Mesenchymal stem cell (in vitro differentiated cells and primary cell): ENCODE measurements around the gene ANAPC5.
"Not testable (repeated sequence)": the region's sequence is repeated elsewhere in the genome, so short reads cannot be mapped to it uniquely, and the experiment has no call there.

Source experiments
- DNase-seq: peaks from one replicate; pipeline ENCODE4 v3.0.0-alpha.2; 2013
- H2AFZ ChIP-seq: one replicate; pipeline ENCODE4 v1.6.1; 2013; ENCODE audit warnings: low read depth, mild to moderate bottlenecking, control low read depth, inconsistent platforms, low read length, moderate library complexity
- H2AK5ac ChIP-seq: 2 replicates; pipeline ENCODE4 v1.6.1; 2013; ENCODE audit warnings: low read length, moderate library complexity, mild to moderate bottlenecking, inconsistent platforms; ENCODE audit not compliant: severe bottlenecking
- H2BK120ac ChIP-seq: one replicate; pipeline ENCODE4 v1.6.1; 2013; ENCODE audit warnings: low read depth, mild to moderate bottlenecking, inconsistent platforms, low read length, moderate library complexity
- H2BK12ac ChIP-seq, 2 experiments: one replicate each; pipeline ENCODE4 v1.6.1; 2013; ENCODE audit warnings: inconsistent platforms in 2 of 2, low read length in 2 of 2, mild to moderate bottlenecking in 2 of 2, moderate library complexity in 2 of 2, control low read depth in 1 of 2
- H2BK15ac ChIP-seq: one replicate; pipeline ENCODE4 v1.6.1; 2013; ENCODE audit warnings: mild to moderate bottlenecking, low read depth, inconsistent platforms; ENCODE audit not compliant: poor library complexity, severe bottlenecking
- H2BK5ac ChIP-seq: 2 replicates; pipeline ENCODE4 v1.6.1; 2013; ENCODE audit warnings: low read depth, mild to moderate bottlenecking, low read length, control low read depth, inconsistent platforms; ENCODE audit not compliant: poor library complexity, severe bottlenecking
- H3K14ac ChIP-seq, 2 experiments: one replicate each; pipeline ENCODE4 v1.6.1; 2013; ENCODE audit warnings: inconsistent platforms in 2 of 2, low read length in 2 of 2, control low read depth in 1 of 2, mild to moderate bottlenecking in 1 of 2, moderate library complexity in 1 of 2
- H3K18ac ChIP-seq, 2 experiments: one replicate each; pipeline ENCODE4 v1.6.1; 2013; ENCODE audit warnings: inconsistent platforms in 2 of 2, low read length in 2 of 2, control low read depth in 1 of 2, low read depth in 1 of 2, mild to moderate bottlenecking in 1 of 2
- H3K23ac ChIP-seq, 2 experiments: one replicate each; pipeline ENCODE4 v1.6.1; 2013; ENCODE audit warnings: inconsistent platforms in 2 of 2, low read length in 2 of 2, mild to moderate bottlenecking in 2 of 2, moderate library complexity in 2 of 2, control low read depth in 1 of 2
- H3K27ac ChIP-seq: 2 replicates; pipeline ENCODE4 v1.5.1; 2013; ENCODE audit warnings: mild to moderate bottlenecking, moderate library complexity, low read length, control low read depth, inconsistent platforms; ENCODE audit not compliant: poor library complexity, severe bottlenecking
- H3K27me3 ChIP-seq, 2 experiments: 2 replicates each; pipeline versions ENCODE4 v1.6.1 to v1.7.0; 2013; ENCODE audit warnings: low read length in 2 of 2, mild to moderate bottlenecking in 2 of 2, moderate library complexity in 2 of 2, control low read depth in 1 of 2, inconsistent platforms in 1 of 2; ENCODE audit not compliant: control insufficient read depth in 1 of 2, insufficient read depth in 1 of 2
- H3K36me3 ChIP-seq, 2 experiments: 2 replicates each; pipeline versions ENCODE4 v1.6.1 to v1.7.0; 2013; ENCODE audit warnings: low read length in 2 of 2, control low read depth in 1 of 2, inconsistent platforms in 1 of 2, low read depth in 1 of 2, mild to moderate bottlenecking in 1 of 2; ENCODE audit not compliant: insufficient read depth in 2 of 2, control insufficient read depth in 1 of 2
- H3K4ac ChIP-seq, 2 experiments: one replicate each; pipeline ENCODE4 v1.6.1; 2013; ENCODE audit warnings: inconsistent platforms in 2 of 2, low read length in 2 of 2, mild to moderate bottlenecking in 2 of 2, moderate library complexity in 2 of 2, control low read depth in 1 of 2, low read depth in 1 of 2
- H3K4me1 ChIP-seq: 2 replicates; pipeline ENCODE4 v1.6.1; 2013; ENCODE audit warnings: low read depth, low read length, control low read depth; ENCODE audit not compliant: control insufficient read depth, insufficient read depth
- H3K4me2 ChIP-seq: 2 replicates; pipeline ENCODE4 v1.6.1; 2013; ENCODE audit warnings: low read length, mild to moderate bottlenecking, inconsistent platforms; ENCODE audit not compliant: poor library complexity, severe bottlenecking
- H3K4me3 ChIP-seq, 2 experiments: 2 replicates each; pipeline versions ENCODE4 v1.5.1 to v1.7.0; 2013; ENCODE audit warnings: low read length in 2 of 2, mild to moderate bottlenecking in 2 of 2, control low read depth in 1 of 2, low read depth in 1 of 2; ENCODE audit not compliant: insufficient read depth in 1 of 2
- H3K79me1 ChIP-seq: replicated peaks from 2 replicates; pipeline ENCODE4 v1.6.1; 2013; ENCODE audit warnings: mild to moderate bottlenecking, control low read depth, low read length, inconsistent platforms; ENCODE audit not compliant: poor library complexity, severe bottlenecking
- H3K9ac ChIP-seq: 2 replicates; pipeline ENCODE4 v1.7.0; 2013; ENCODE audit warnings: mild to moderate bottlenecking, low read length, moderate library complexity
- H3K9me3 ChIP-seq: 2 replicates; pipeline ENCODE4 v1.7.0; 2013; ENCODE audit warnings: mild to moderate bottlenecking, low read length; ENCODE audit not compliant: control insufficient read depth
- H4K8ac ChIP-seq: one replicate; pipeline ENCODE4 v1.6.1; 2013; ENCODE audit warnings: inconsistent platforms, mild to moderate bottlenecking, low read length, moderate library complexity
- H4K91ac ChIP-seq: one replicate; pipeline ENCODE4 v1.6.1; 2013; ENCODE audit warnings: mild to moderate bottlenecking, low read length, inconsistent platforms
- WGBS: methylation state at CpG from one replicate; pipeline ENCODE4 v1.1.7; 2013; ENCODE audit warnings: mixed read lengths; 5-methylcytosine and 5-hydroxymethylcytosine counted together

ANAPC5 gene

GRCh38 chr12:121283388-121283787, 68.8 kb downstream of the ANAPC5 start:
- H3K79me1 ChIP-seq, result peaks cover 24% of the 10 kb centered on the region
- no peak overlapping the region for H2BK5ac ChIP-seq
- 88% methylated on average over 5 of the region's 5 CpGs for WGBS
- H3K4me3 ChIP-seq, result no peak overlapping the region
- no peak overlapping the region for H2BK120ac ChIP-seq
- H3K27me3 ChIP-seq, result no peaks in the 10 kb centered on the region
- H3K18ac ChIP-seq, result no peak overlapping the region
- no peak overlapping the region for H3K27ac ChIP-seq
- peaks cover 0 to 19% of the 10 kb centered on the region in 2 experiments for H3K36me3 ChIP-seq
- H3K9ac ChIP-seq, result no peak overlapping the region
- DNase-seq, result no peak
- no peak overlapping the region for H3K4ac ChIP-seq
- no peak overlapping the region for H3K4me2 ChIP-seq
- H2AK5ac ChIP-seq, result no peak overlapping the region
- H3K23ac ChIP-seq, result no peak overlapping the region
- no peak overlapping the region for H4K8ac ChIP-seq
- H3K9me3 ChIP-seq, result no peaks in the 10 kb centered on the region
- no peak overlapping the region for H2BK15ac ChIP-seq
- H2BK12ac ChIP-seq, result no peak overlapping the region
- H4K91ac ChIP-seq, result no peak overlapping the region
- no peak overlapping the region for H2AFZ ChIP-seq
- H3K14ac ChIP-seq, result no peak overlapping the region
- peaks cover 11% of the 10 kb centered on the region for H3K4me1 ChIP-seq

DNA sequence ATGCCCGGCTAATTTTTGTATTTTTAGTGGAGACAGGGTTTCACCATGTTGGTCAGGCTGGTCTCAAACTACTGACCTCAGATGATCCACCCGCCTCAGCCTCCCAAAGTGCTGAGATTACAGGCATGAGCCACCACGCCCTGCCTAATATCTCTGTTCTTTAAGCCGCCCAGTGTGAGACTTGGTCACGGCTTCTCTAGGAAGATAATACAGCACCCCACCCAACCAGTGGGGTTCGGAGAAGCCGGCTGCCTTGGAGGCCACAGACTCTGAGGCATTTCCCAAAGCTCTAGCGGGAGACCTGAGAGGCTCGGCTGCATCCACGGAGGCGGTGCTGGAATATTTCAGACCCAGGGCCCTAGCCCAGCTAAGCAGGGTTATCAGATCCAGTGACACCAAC, 69.3 kb downstream of the ANAPC5 start:
- not testable (repeated sequence) for H3K4ac ChIP-seq

DNA sequence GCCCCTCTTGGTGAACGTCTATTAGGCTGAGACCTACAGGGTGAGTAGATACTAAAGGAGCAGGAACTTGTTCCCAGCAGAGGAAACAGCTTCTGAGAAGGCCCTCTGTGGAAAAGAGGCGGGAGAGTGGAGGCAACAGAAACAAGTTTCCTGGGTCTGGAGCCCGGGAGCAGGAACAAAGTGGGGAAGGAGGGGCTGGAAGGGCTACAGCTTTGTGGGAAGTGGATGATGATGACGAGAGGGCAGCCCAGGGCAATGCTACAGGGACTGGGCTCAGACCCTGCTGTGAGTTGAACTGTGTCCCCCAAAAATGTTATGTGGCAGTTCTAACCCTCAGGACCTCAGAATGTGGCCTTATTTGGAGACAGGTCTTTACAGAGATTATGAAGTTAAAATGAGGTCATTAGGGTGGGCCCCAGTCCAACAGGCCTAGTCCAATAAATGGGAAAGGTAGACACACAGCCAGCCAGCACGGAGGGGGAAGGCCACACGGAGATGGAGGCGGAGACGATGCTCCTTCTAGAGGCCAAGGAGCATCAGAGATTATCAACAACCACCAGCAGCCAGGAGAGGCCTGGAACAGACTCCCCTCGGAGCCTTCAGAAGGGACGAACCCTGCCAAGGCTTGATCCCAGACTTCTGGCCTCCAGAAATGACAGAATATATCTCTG, 70.0 kb downstream of the ANAPC5 start:
- H3K18ac ChIP-seq, result no peak overlapping the region
- H3K23ac ChIP-seq, result no peak overlapping the region
- no peak overlapping the region for H2BK5ac ChIP-seq
- H3K4me3 ChIP-seq, result no peak overlapping the region
- no peaks in the 10 kb centered on the region for H3K27me3 ChIP-seq
- no peak overlapping the region for H2AFZ ChIP-seq
- no peak overlapping the region for H2BK12ac ChIP-seq
- H4K8ac ChIP-seq, result no peak overlapping the region
- no peaks in the 10 kb centered on the region for H3K9me3 ChIP-seq
- DNase-seq, result no peak
- H2BK120ac ChIP-seq, result no peak overlapping the region
- no peak overlapping the region for H3K14ac ChIP-seq
- H3K79me1 ChIP-seq, result peaks cover 24% of the 10 kb centered on the region
- 91% methylated on average over 10 of the region's 10 CpGs for WGBS
- no peak overlapping the region for H2BK15ac ChIP-seq
- H3K4me1 ChIP-seq, result peaks cover 2% of the 10 kb centered on the region
- H4K91ac ChIP-seq, result no peak overlapping the region
- H3K4ac ChIP-seq, result no peak overlapping the region
- H3K4me2 ChIP-seq, result no peak overlapping the region
- H3K27ac ChIP-seq, result no peak overlapping the region
- peaks cover 0 to 19% of the 10 kb centered on the region in 2 experiments for H3K36me3 ChIP-seq
- no peak overlapping the region for H2AK5ac ChIP-seq
- H3K9ac ChIP-seq, result no peak overlapping the region

More for the DNA sequence above, 69.3 kb downstream of the ANAPC5 start:
- not testable (repeated sequence) for H3K14ac ChIP-seq, H3K9ac ChIP-seq, H2BK5ac ChIP-seq, H2BK120ac ChIP-seq, H3K4me3 ChIP-seq, H2AK5ac ChIP-seq, H2BK15ac ChIP-seq, H3K9me3 ChIP-seq, H3K23ac ChIP-seq, H3K4me1 ChIP-seq, H4K91ac ChIP-seq, H3K4me2 ChIP-seq, H3K27me3 ChIP-seq, H2BK12ac ChIP-seq, H2AFZ ChIP-seq, DNase-seq, H4K8ac ChIP-seq, H3K18ac ChIP-seq, H3K27ac ChIP-seq
- 97% methylated on average over 11 of the region's 11 CpGs for WGBS
- Histone ChIP-seq H3K79me1 (peaks cover 24% of the 10 kb centered on the region), H3K36me3 (peaks cover 0 to 19% of the 10 kb centered on the region in 2 experiments)

DNA sequence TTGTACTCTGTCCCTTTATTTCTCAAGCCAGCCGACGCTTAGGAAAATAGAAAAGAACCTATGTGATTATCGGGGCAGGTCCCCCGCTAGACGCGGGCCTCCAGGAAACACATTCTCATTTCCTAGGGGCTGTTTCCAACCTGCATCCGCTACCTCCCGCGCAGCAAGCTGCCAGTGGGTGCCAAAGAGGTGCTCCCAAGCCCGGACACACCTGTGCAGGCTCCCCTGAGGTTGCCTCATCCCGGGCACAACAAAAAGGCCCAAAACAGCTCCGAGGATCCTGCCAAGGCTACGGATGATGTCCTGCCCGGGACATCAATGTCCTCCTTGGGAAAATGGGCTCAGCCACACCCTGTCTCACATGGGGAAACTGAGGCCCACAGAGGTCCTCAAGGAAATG, 71.1 kb downstream of the ANAPC5 start:
- H3K9me3 ChIP-seq, result not testable (repeated sequence)

More for the DNA sequence above, 71.1 kb downstream of the ANAPC5 start:
- H3K79me1 ChIP-seq, result peaks cover 19% of the 10 kb centered on the region
- H3K23ac ChIP-seq, H4K8ac ChIP-seq, H2BK12ac ChIP-seq, H2AK5ac ChIP-seq, H2BK5ac ChIP-seq, H3K18ac ChIP-seq, H3K14ac ChIP-seq, H3K27me3 ChIP-seq, H3K4me3 ChIP-seq, H4K91ac ChIP-seq, H3K27ac ChIP-seq, H3K4ac ChIP-seq, H2AFZ ChIP-seq, DNase-seq, H3K4me1 ChIP-seq, H2BK15ac ChIP-seq, H3K9ac ChIP-seq, H2BK120ac ChIP-seq, H3K4me2 ChIP-seq: not testable (repeated sequence)
- peaks cover 0 to 19% of the 10 kb centered on the region in 2 experiments for H3K36me3 ChIP-seq
- 84% methylated on average over 14 of the region's 14 CpGs for WGBS
